ENCODE measurements around the gene DALRD3.

Gene DALRD3

GRCh38 chr3:48974076-48974864, 44.1 kb downstream of the DALRD3 start:
- no peak for DNase-seq

DNA sequence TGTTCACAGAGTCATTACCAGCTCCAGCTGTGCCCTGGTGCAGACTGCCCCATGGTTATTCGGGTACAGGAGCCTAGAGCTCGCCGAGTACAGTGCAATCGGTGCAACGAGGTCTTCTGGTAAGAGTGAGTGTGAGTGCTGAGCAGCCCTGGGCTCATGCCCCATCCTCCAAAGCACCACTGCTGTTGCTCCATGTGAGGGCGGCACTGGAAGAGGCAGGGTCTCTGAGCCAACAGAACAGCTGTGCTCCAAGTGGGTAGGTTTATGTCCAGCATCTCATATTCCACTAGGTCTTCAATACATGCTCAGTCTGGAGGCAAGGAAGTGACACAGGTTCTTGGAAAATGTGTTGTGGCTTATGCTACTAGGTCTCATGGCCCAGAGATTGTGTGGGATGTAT, 47.8 kb downstream of the DALRD3 start:
- DNase-seq, result no peak

GRCh38 chr3:48966876-48967361, 51.5 kb downstream of the DALRD3 start:
- DNase-seq, result peak; percentile 29

DNA sequence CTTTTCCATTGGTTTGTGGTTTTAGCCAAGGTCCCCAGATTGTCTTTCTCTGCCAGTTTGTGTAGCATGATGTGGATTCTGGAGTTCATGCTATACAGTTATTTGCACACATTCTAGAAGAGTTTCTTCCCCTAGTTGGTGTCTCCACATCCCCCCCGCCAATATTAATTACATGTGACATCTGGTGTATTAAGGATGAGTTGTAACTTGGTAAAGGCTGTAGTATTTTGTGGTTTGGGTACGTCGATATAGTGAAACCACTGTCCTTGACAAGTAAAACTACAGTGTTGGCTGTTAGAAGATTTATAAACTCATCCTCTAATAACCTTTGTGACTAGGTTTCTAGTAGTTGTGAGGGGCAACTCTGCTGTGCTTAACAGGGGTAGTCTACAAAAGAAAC, 52.0 kb downstream of the DALRD3 start:
- peak; percentile 33 for DNase-seq

Data from activated CD4-positive, alpha-beta T cell treated with anti-CD3 and anti-CD28 coated beads, Interleukin-10, Interleukin-2, amounts not matched to agents 100 ng/mL and 50 ng/mL, durations not matched to agents 16 hours and 8 hours (primary cell).